Naive thymus-derived CD4-positive, alpha-beta T cell (primary cell): ENCODE data around the gene ASS1. TPM values are rescaled to one million over a fixed set of nuclear protein-coding genes. Genes with fewer than 3 reads are reported as not detected.

Experiments
- ATAC-seq: fragments of 150-1000 bp; cut with Tn5 transposase; 2 replicates; pipeline ENCODE4 v1.10.0; 2021; ENCODE audit warnings: mild to moderate bottlenecking, moderate library complexity
- CTCF ChIA-PET: fragments of 350-600 bp; sonication (Branson Sonifier 250); formaldehyde crosslinking; loops from one replicate; lab custom pipeline; 2021; ENCODE audit warnings: antibody characterized with exemption; lab: Charles Lee
- POLR2A ChIA-PET: fragments of 350-600 bp; sonication (Branson Sonifier 250); formaldehyde crosslinking; loops from one replicate; lab custom pipeline; 2021; ENCODE audit warnings: antibody characterized with exemption, inconsistent platforms; lab: Charles Lee
- DNase-seq, 9 donors: peaks; one replicate each; pipeline versions ENCODE4 v3.0.0 to v3.0.0-alpha.2; 2020 to 2022; ENCODE audit warnings: mixed read lengths in 1 of 9
- H3K27ac ChIP-seq: one replicate; pipeline ENCODE4 v1.7.0; 2013; ENCODE audit warnings: mild to moderate bottlenecking, low read depth, low read length, moderate library complexity
- H3K27me3 ChIP-seq, 2 donors: one replicate each; pipeline ENCODE4 v1.7.0; 2013; ENCODE audit warnings: low read length in 2 of 2, mild to moderate bottlenecking in 2 of 2, moderate library complexity in 2 of 2; ENCODE audit not compliant: control insufficient read depth in 2 of 2, insufficient read depth in 2 of 2
- H3K36me3 ChIP-seq, 3 experiments: 1 replicate in 2 of 3; 2 replicates in 1 of 3; pipeline ENCODE4 v1.7.0; 2013; ENCODE audit warnings: low read length in 3 of 3, mild to moderate bottlenecking in 3 of 3, moderate library complexity in 1 of 3; ENCODE audit not compliant: insufficient read depth in 3 of 3, control insufficient read depth in 2 of 3
- H3K4me1 ChIP-seq, 2 donors: one replicate each; pipeline ENCODE4 v1.7.0; 2013; ENCODE audit warnings: low read length in 2 of 2, mild to moderate bottlenecking in 2 of 2, moderate library complexity in 1 of 2; ENCODE audit not compliant: control insufficient read depth in 2 of 2, insufficient read depth in 2 of 2
- H3K4me3 ChIP-seq: 2 replicates; pipeline ENCODE4 v1.7.0; 2013; ENCODE audit warnings: mild to moderate bottlenecking, low read length
- H3K9me3 ChIP-seq, 3 experiments: 1 replicate in 2 of 3; 2 replicates in 1 of 3; pipeline ENCODE4 v1.7.0; 2013; ENCODE audit warnings: low read length in 3 of 3; ENCODE audit not compliant: control insufficient read depth in 2 of 3
- H3K27ac Mint-ChIP-seq, 9 donors: one replicate each; pipeline ENCODE4 v1.8.0; 2020 to 2022; ENCODE audit warnings: mixed read lengths in 9 of 9, mild to moderate bottlenecking in 8 of 9, moderate library complexity in 5 of 9, inconsistent platforms in 2 of 9
- H3K27me3 Mint-ChIP-seq, 5 donors: one replicate each; pipeline ENCODE4 v1.8.0; 2021 to 2022; ENCODE audit warnings: mixed read lengths in 5 of 5, mild to moderate bottlenecking in 1 of 5
- H3K36me3 Mint-ChIP-seq, 5 donors: one replicate each; pipeline ENCODE4 v1.8.0; 2020 to 2022; ENCODE audit warnings: mixed read lengths in 5 of 5, mild to moderate bottlenecking in 3 of 5, inconsistent platforms in 1 of 5
- H3K4me1 Mint-ChIP-seq, 7 donors: one replicate each; pipeline ENCODE4 v1.8.0; 2020 to 2022; ENCODE audit warnings: mixed read lengths in 7 of 7, mild to moderate bottlenecking in 3 of 7, inconsistent platforms in 1 of 7
- H3K4me3 Mint-ChIP-seq, 10 donors: one replicate each; pipeline ENCODE4 v1.8.0; 2020 to 2022; ENCODE audit warnings: mild to moderate bottlenecking in 10 of 10, mixed read lengths in 10 of 10, moderate library complexity in 6 of 10, inconsistent platforms in 2 of 10
- H3K9me3 Mint-ChIP-seq, 11 donors: one replicate each; pipeline ENCODE4 v1.8.0; 2020 to 2022; ENCODE audit warnings: mixed read lengths in 11 of 11, mild to moderate bottlenecking in 4 of 11, inconsistent platforms in 1 of 11, moderate library complexity in 1 of 11
- intact Hi-C, 2 donors: fragments of 100-400 bp; cut with micrococcal nuclease; formaldehyde crosslinking; loops; one replicate each; pipeline ENCODE4 v1.15.1; 2023
- polyA plus RNA-seq, 2 donors: library from polyadenylated mRNA; unstranded; fragments of 300-500 nt; fragmentation: Illumina TruSeq; gene quantifications; one replicate each; pipeline ENCODE4 v1.2.3, GENCODE V29; 2021
- total RNA-seq, 6 experiments: library from RNA in 5 of 6; stranded (reverse) in 5 of 6; gene quantifications; 1 replicate in 5 of 6; 2 replicates in 1 of 6; pipeline ENCODE4 v1.2.3 and lab custom pipeline; 2021 to 2026

ASS1 gene
- total and polyA plus RNA-seq, 7 experiments from 2014 or later, result 0.50 to 5.8 TPM; not detected in 5

- ChIA-PET POLR2A (no interaction called here), CTCF (no interaction called here)
- Mint-ChIP-seq H3K4me3 (no peak overlapping the region), H3K9me3 (no peaks in the 10 kb centered on the region), H3K27me3 (peaks cover 18 to 32% (median 18%) of the 10 kb centered on the region in 5 donors), H3K36me3 (peaks cover 0 to 4% (median 0%) of the 10 kb centered on the region in 5 donors), H3K4me1 (peaks cover 0 to 8% (median 5%) of the 10 kb centered on the region in 7 donors), H3K27ac (no peak overlapping the region)
- ATAC-seq (no peak), DNase-seq (no peak)
- Histone ChIP-seq H3K27me3 (no peaks in the 10 kb centered on the region), H3K4me3 (no peak overlapping the region), H3K27ac (no peak overlapping the region), H3K36me3 (no peaks in the 10 kb centered on the region), H3K4me1 (peaks cover 0 to 3% of the 10 kb centered on the region in 2 donors), H3K9me3 (no peaks in the 10 kb centered on the region)
- intact Hi-C loops, result no loop called here
These were observed 86.2 kb downstream of the ASS1 start for GRCh38 chr9:130530938-130531337.

- ATAC-seq, result no peak
- H3K27me3 ChIP-seq, result no peaks in the 10 kb centered on the region
- peaks cover 22 to 34% (median 23%) of the 10 kb centered on the region in 5 donors for H3K27me3 Mint-ChIP-seq
These were observed 86.9 kb downstream of the ASS1 start for GRCh38 chr9:130531670-130532069.

DNA sequence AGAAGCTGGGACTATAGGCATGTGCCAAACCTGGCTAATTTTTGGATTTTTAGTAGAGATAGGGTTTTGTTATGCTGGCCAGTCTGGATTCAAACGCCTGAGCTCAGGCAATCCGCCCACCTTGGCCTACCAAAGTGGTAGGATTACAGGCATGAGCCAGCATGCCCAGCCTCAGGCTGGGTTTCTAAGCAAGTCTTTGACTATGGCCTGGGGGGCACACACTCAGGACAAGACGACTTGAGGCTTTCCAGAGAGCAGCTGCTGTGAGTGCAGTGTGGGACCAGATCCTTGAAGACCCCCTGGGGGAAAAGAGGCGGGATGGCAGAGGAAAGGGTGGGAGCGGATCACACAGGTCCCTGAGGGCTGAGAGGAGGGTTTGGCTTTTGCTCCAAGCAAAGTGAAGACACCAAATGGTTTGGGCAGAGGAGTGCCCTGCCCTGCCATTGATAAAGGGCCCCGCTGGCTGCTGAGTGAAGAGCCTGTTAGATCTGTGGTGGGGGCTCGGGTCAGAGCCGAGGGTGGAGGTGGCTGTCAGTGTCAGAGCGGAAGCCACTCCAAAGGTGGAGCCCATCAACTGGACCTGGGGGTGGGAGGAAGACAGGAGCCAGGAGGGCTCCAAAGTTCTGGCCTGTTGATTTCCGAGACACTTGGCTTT is 87.8 kb downstream of the ASS1 start:
- H3K4me1 Mint-ChIP-seq, result peaks cover 0 to 17% (median 13%) of the 10 kb centered on the region in 7 donors
- peaks cover 0 to 4% (median 0%) of the 10 kb centered on the region in 5 donors for H3K36me3 Mint-ChIP-seq
- H3K27ac Mint-ChIP-seq, result no peak overlapping the region
- no peak overlapping the region for H3K27ac ChIP-seq
- H3K36me3 ChIP-seq, result no peaks in the 10 kb centered on the region
- ATAC-seq (no peak), DNase-seq (no peak)
- ChIA-PET POLR2A (no interaction called here), CTCF (no interaction called here)
- H3K4me3 Mint-ChIP-seq, result no peak overlapping the region
- H3K27me3 Mint-ChIP-seq, result peaks cover 30 to 35% (median 32%) of the 10 kb centered on the region in 5 donors
- no peak overlapping the region for H3K4me3 ChIP-seq
- peaks cover 0 to 5% of the 10 kb centered on the region in 2 donors for H3K4me1 ChIP-seq
- H3K9me3 Mint-ChIP-seq, result peaks cover 0 to 1% (median 0%) of the 10 kb centered on the region in 11 donors
- H3K27me3 ChIP-seq, result no peaks in the 10 kb centered on the region
- intact Hi-C loops, result no loop called here
- H3K9me3 ChIP-seq, result no peaks in the 10 kb centered on the region

More at GRCh38 chr9:130531670-130532069, 86.9 kb downstream of the ASS1 start:
- ChIA-PET POLR2A (no interaction called here), CTCF (no interaction called here)
- Histone ChIP-seq H3K36me3 (no peaks in the 10 kb centered on the region), H3K9me3 (no peaks in the 10 kb centered on the region), H3K4me1 (peaks cover 0 to 5% of the 10 kb centered on the region in 2 donors), H3K27ac (no peak overlapping the region), H3K4me3 (no peak overlapping the region)
- Mint-ChIP-seq H3K27ac (no peak overlapping the region), H3K4me3 (no peak overlapping the region), H3K9me3 (peaks cover 0 to under 1% (median 0%) of the 10 kb centered on the region in 11 donors), H3K4me1 (peaks cover 0 to 11% (median 8%) of the 10 kb centered on the region in 7 donors), H3K36me3 (peaks cover 0 to 4% (median 0%) of the 10 kb centered on the region in 5 donors)
- no peak for DNase-seq
- intact Hi-C loops, result no loop called here

GRCh38 chr9:130535818-130536521 is 91.2 kb downstream of the ASS1 start:
- Histone ChIP-seq H3K9me3 (no peaks in the 10 kb centered on the region), H3K27ac (no peak overlapping the region), H3K4me1 (peaks cover 0 to 5% of the 10 kb centered on the region in 2 donors), H3K36me3 (no peaks in the 10 kb centered on the region), H3K4me3 (no peak overlapping the region), H3K27me3 (peaks cover 0 to 3% of the 10 kb centered on the region in 2 donors)
- Mint-ChIP-seq H3K36me3 (peaks cover 0 to 4% (median 0%) of the 10 kb centered on the region in 5 donors), H3K4me1 (peaks cover 3 to 23% (median 18%) of the 10 kb centered on the region in 7 donors), H3K4me3 (peak overlapping the region in 6 of 10 donors; percentile 2 to 50 (median 25)), H3K27ac (no peak overlapping the region), H3K27me3 (peaks cover 58 to 64% (median 61%) of the 10 kb centered on the region in 5 donors), H3K9me3 (peaks cover 0 to 1% (median 0%) of the 10 kb centered on the region in 11 donors)
- POLR2A ChIA-PET, result no interaction called here
- no peak for ATAC-seq
- no peak for DNase-seq
- intact Hi-C loops, result no loop called here
- CTCF ChIA-PET, result interaction anchor here (0.6 kb wide), 1 partner anchor 76 kb away, joined by 3 read pairs; no protein-coding TSS in a partner anchor

- Histone ChIP-seq H3K36me3 (no peaks in the 10 kb centered on the region), H3K4me1 (peaks cover 0 to 5% of the 10 kb centered on the region in 2 donors), H3K27ac (no peak overlapping the region), H3K9me3 (no peaks in the 10 kb centered on the region), H3K27me3 (peaks cover 0 to 3% of the 10 kb centered on the region in 2 donors), H3K4me3 (no peak overlapping the region)
- H3K27ac Mint-ChIP-seq, result no peak overlapping the region
- peaks cover 0 to 4% (median 0%) of the 10 kb centered on the region in 5 donors for H3K36me3 Mint-ChIP-seq
- intact Hi-C loops, result no loop called here
- peak overlapping the region in 2 of 10 donors; percentile 32 to 35 for H3K4me3 Mint-ChIP-seq
- CTCF ChIA-PET, result interaction anchor here (0.5 to 0.6 kb wide), 2 partner anchors 77 to 510 kb away, joined by 3 read pairs; no protein-coding TSS in a partner anchor
- POLR2A ChIA-PET, result no interaction called here
- ATAC-seq, result no peak
- peaks cover 60 to 70% (median 66%) of the 10 kb centered on the region in 5 donors for H3K27me3 Mint-ChIP-seq
- peaks cover 0 to 1% (median 0%) of the 10 kb centered on the region in 11 donors for H3K9me3 Mint-ChIP-seq
- peaks cover 3 to 23% (median 18%) of the 10 kb centered on the region in 7 donors for H3K4me1 Mint-ChIP-seq
- DNase-seq, result no peak
These were observed 91.9 kb downstream of the ASS1 start for GRCh38 chr9:130536701-130537107.

DNA sequence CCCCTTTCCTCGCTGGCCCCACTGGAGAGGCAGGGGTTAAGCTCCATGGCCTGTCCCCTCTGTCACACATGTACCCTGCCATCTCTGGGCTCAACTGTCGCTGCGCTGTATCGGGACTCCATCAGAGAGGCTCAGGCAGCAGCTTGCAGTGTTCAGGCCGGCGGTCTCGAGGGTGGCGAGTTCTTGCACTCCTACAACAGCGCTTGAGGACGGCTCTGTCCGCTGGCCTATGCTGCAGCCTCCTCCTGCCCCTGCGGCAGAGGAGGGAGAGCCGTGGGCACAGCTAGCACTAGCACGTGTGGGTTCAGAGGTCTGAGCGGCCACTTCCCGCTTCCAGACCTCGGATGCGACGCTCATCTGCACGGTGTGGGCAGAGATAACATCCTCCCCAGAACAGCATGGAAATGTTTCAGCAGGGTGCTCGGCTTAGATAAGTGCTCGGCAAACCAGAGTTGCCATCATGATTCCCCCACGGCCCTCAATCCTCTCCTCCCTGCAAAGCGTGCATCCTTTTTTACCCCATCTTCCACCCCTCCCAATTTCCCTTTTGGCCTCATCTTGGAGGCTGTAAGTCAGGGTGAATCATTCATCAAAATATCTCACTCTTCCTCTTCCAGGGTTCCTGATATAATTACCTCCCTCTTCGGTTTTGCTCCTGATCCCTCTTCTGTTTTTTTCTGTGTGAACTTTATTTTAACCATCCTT is 92.7 kb downstream of the ASS1 start:
- POLR2A ChIA-PET, result interaction anchor here (0.7 kb wide), 1 partner anchor 123 kb away, joined by 3 read pairs; no protein-coding TSS in a partner anchor
- peak; percentile 32 for ATAC-seq

More for the DNA sequence above, 92.7 kb downstream of the ASS1 start:
- H3K27ac ChIP-seq, result no peak overlapping the region
- Mint-ChIP-seq H3K27me3 (peaks cover 58 to 74% (median 65%) of the 10 kb centered on the region in 5 donors), H3K36me3 (peaks cover 0 to 4% (median 0%) of the 10 kb centered on the region in 5 donors), H3K4me3 (peak overlapping the region in 5 of 10 donors; percentile 6 to 66 (median 29)), H3K27ac (no peak overlapping the region), H3K4me1 (peaks cover 3 to 23% (median 18%) of the 10 kb centered on the region in 7 donors), H3K9me3 (peaks cover 0 to 1% (median 0%) of the 10 kb centered on the region in 11 donors)
- intact Hi-C loops, result no loop called here
- H3K27me3 ChIP-seq, result peaks cover 0 to 3% of the 10 kb centered on the region in 2 donors
- no peaks in the 10 kb centered on the region for H3K9me3 ChIP-seq
- CTCF ChIA-PET, result interaction anchor here (0.5 kb wide), 1 partner anchor 509 kb away, joined by 3 read pairs; no protein-coding TSS in a partner anchor
- DNase-seq, result no peak
- H3K36me3 ChIP-seq, result no peaks in the 10 kb centered on the region
- H3K4me1 ChIP-seq, result peaks cover 0 to 5% of the 10 kb centered on the region in 2 donors
- H3K4me3 ChIP-seq, result no peak overlapping the region
